ENCODE data around the gene M6PR. TPM values are rescaled to one million over a fixed set of nuclear protein-coding genes. Genes with fewer than 3 reads are reported as not detected.

The M6PR gene
- polyA plus RNA-seq, 1 donor (not counting 4 experiments of a cell fraction or from before 2014, with no cell fraction given): 127 TPM

- Histone ChIP-seq H3K9me1 (ENCODE audit: control insufficient read depth, extremely low read depth, insufficient read depth, low read length) (no peaks in the 10 kb centered on the region), H3K9me3 (ENCODE audit: control insufficient read depth, low read depth, low read length) (no peaks in the 10 kb centered on the region)
- dilution Hi-C loops (cut with MboI; ENCODE audit: extremely low pct_ligation_motif_present, low sequenced_read_pairs): no loop called here
Observed at GRCh38 chr12:8907513-8907912, 41.9 kb downstream of the M6PR start.

DNA sequence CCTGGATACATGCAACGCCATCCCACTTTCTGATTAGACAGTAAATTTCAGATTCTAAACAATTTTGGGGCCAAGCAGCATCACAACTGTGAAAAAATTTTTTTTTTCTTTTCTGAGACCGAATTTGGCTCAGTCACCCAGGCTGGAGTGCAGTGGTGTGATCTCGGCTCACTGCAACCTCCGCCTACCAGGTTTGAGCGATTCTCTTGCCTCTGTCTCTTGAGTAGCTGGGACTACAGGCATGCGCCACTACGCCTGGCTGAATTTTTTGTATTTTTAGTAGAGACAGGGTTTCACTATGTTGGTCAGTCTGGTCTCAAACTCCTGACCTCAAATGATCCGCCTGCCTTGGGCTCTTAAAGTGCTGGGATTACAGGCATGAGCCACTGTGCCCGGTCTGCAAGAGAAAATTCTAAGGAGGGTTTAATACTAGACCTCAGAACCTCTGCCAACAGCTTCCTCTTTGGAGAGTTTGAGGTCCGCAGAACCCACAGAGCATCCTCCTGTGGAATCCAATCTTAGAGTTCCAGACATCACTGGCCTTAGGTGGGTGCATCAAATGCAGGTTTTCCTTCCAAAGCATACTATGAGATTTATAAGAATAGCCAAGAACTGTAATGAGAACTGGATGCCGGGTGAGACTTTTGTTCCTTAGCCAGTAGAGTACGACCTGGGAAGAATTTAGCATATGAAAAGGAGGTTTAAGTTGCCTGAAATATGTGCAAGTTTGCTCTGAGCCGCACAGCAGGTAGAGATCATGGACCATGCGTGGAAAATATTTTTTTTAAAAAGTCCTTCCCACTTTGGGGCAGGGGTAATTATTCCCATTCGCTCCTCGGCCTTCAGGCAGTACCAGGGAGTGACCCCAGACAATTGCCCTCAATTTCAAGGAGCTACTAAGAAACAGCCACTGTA lies 42.9 kb downstream of the M6PR start:
- Histone ChIP-seq H3K79me2 (ENCODE audit: control insufficient read depth, insufficient read depth, low read length) (no peaks in the 10 kb centered on the region), H3K27me3 (ENCODE audit: control insufficient read depth, extremely low read depth, insufficient read depth, low read length) (no peaks in the 10 kb centered on the region), H3K27ac (ENCODE audit: control insufficient read depth, insufficient read depth, low read length) (no peak overlapping the region), H3K9me1 (ENCODE audit: control insufficient read depth, extremely low read depth, insufficient read depth, low read length) (no peaks in the 10 kb centered on the region), H4K20me1 (ENCODE audit: control insufficient read depth, extremely low read depth, insufficient read depth, low read length) (no peaks in the 10 kb centered on the region), H3K9ac (ENCODE audit: control insufficient read depth, extremely low read depth, insufficient read depth, low read length) (no peak overlapping the region), H3K4me2 (ENCODE audit: control insufficient read depth, extremely low read depth, insufficient read depth, low read depth, low read length) (no peak overlapping the region), H3K36me3 (ENCODE audit: control insufficient read depth in 2 of 2, extremely low read depth in 1 of 2, insufficient read depth in 2 of 2, low read length in 2 of 2) (no peaks in the 10 kb centered on the region), H3K9me3 (ENCODE audit: control insufficient read depth, low read depth, low read length) (no peaks in the 10 kb centered on the region), H2AFZ (ENCODE audit: control insufficient read depth, low read length) (no peak overlapping the region), H3K4me3 (ENCODE audit: control insufficient read depth in 2 of 3, extremely low read depth in 1 of 3, insufficient read depth in 2 of 3, low read depth in 1 of 3, low read length in 3 of 3) (no peak overlapping the region), H3K4me1 (ENCODE audit: control insufficient read depth, extremely low read depth, insufficient read depth, low read length) (no peaks in the 10 kb centered on the region)
- no peak for TF ChIP-seq EZH2 (IDR thresholded peaks at IDR 0.05; ENCODE audit: low read length)
- TF ChIP-seq, protein P1, sequence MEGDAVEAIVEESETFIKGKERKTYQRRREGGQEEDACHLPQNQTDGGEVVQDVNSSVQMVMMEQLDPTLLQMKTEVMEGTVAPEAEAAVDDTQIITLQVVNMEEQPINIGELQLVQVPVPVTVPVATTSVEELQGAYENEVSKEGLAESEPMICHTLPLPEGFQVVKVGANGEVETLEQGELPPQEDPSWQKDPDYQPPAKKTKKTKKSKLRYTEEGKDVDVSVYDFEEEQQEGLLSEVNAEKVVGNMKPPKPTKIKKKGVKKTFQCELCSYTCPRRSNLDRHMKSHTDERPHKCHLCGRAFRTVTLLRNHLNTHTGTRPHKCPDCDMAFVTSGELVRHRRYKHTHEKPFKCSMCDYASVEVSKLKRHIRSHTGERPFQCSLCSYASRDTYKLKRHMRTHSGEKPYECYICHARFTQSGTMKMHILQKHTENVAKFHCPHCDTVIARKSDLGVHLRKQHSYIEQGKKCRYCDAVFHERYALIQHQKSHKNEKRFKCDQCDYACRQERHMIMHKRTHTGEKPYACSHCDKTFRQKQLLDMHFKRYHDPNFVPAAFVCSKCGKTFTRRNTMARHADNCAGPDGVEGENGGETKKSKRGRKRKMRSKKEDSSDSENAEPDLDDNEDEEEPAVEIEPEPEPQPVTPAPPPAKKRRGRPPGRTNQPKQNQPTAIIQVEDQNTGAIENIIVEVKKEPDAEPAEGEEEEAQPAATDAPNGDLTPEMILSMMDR (optimal IDR thresholded peaks at IDR 0.05 in 1 of 3, IDR thresholded peaks at IDR 0.05 in 1 of 3, conservative IDR thresholded peaks at IDR 0.05 in 1 of 3; ENCODE audit: extremely low read depth in 1 of 3, insufficient read depth in 2 of 3, low read length in 3 of 3): no peak
- no peak for FAIRE-seq
- no peak for DNase-seq (ENCODE audit: low read depth, low spot score)
- dilution Hi-C loops (cut with MboI; ENCODE audit: extremely low pct_ligation_motif_present, low sequenced_read_pairs): no loop called here

More at GRCh38 chr12:8907513-8907912, 41.9 kb downstream of the M6PR start:
- no peak overlapping the region for H3K9ac ChIP-seq (ENCODE audit: control insufficient read depth, extremely low read depth, insufficient read depth, low read length)
- no peak overlapping the region for H2AFZ ChIP-seq (ENCODE audit: control insufficient read depth, low read length)
- DNase-seq (ENCODE audit: low read depth, low spot score) (no peak), FAIRE-seq (no peak)
- H3K4me2 ChIP-seq (ENCODE audit: control insufficient read depth, extremely low read depth, insufficient read depth, low read depth, low read length): no peak overlapping the region
- H3K4me1 ChIP-seq (ENCODE audit: control insufficient read depth, extremely low read depth, insufficient read depth, low read length): no peaks in the 10 kb centered on the region
- no peaks in the 10 kb centered on the region for H3K79me2 ChIP-seq (ENCODE audit: control insufficient read depth, insufficient read depth, low read length)
- H3K27me3 ChIP-seq (ENCODE audit: control insufficient read depth, extremely low read depth, insufficient read depth, low read length): no peaks in the 10 kb centered on the region
- no peaks in the 10 kb centered on the region for H4K20me1 ChIP-seq (ENCODE audit: control insufficient read depth, extremely low read depth, insufficient read depth, low read length)
- H3K4me3 ChIP-seq (ENCODE audit: control insufficient read depth in 2 of 3, extremely low read depth in 1 of 3, insufficient read depth in 2 of 3, low read depth in 1 of 3, low read length in 3 of 3): no peak overlapping the region
- H3K27ac ChIP-seq (ENCODE audit: control insufficient read depth, insufficient read depth, low read length): no peak overlapping the region
- H3K36me3 ChIP-seq (ENCODE audit: control insufficient read depth in 2 of 2, extremely low read depth in 1 of 2, insufficient read depth in 2 of 2, low read length in 2 of 2): no peaks in the 10 kb centered on the region
- TF ChIP-seq EZH2 (IDR thresholded peaks at IDR 0.05; ENCODE audit: low read length): no peak
